Caco-2 (cell line): ENCODE measurements around the gene NPTXR. TPM values are rescaled to one million over a fixed set of nuclear protein-coding genes. Genes with fewer than 3 reads are reported as not detected.
A peak's percentile ranks its signal among the peaks of the same experiment; 100 is the strongest.

Source experiments
- Bru-seq: library from RNA; stranded (reverse); fragments of 400-500 nt; gene quantifications from one replicate; lab custom pipeline; 2021; lab: Mats Ljungman, UMichigan
- BruChase-seq, 2 experiments: library from RNA; stranded (reverse); fragments of 400-500 nt; gene quantifications; one replicate each; lab custom pipeline; 2021; lab: Mats Ljungman, UMichigan
- BruUV-seq: library from RNA; stranded (reverse); fragments of 400-500 nt; replicated peaks from 2 replicates; lab custom pipeline; 2021; lab: Mats Ljungman, UMichigan
- CTCF ChIA-PET: fragments of 300-600 bp; sonication (Branson Sonifier 250); formaldehyde crosslinking; loops from one replicate; lab custom pipeline; 2022; ENCODE audit warnings: antibody characterized with exemption; lab: Charles Lee
- POLR2A ChIA-PET: fragments of 300-600 bp; sonication (Branson Sonifier 250); formaldehyde crosslinking; loops from one replicate; lab custom pipeline; 2022; ENCODE audit warnings: antibody characterized with exemption; lab: Charles Lee
- DNase-seq, 2 experiments: peaks; one replicate each; pipeline versions ENCODE4 v3.0.0 to v3.0.0-alpha.2; 2020 to 2022
- H3K27me3 ChIP-seq: replicated peaks from 2 replicates; pipeline ENCODE4 v1.6.0; 2011; ENCODE audit warnings: low read length; ENCODE audit not compliant: control insufficient read depth, insufficient read depth
- H3K36me3 ChIP-seq: 2 replicates; pipeline ENCODE4 v1.5.1; 2011; ENCODE audit warnings: low read length; ENCODE audit not compliant: control insufficient read depth, insufficient read depth
- H3K4me1 ChIP-seq: fragments of 250-450 bp; sonication (Bioruptor Pico); 2 replicates; pipeline ENCODE4 v1.5.1; 2020; ENCODE audit warnings: mild to moderate bottlenecking
- H3K4me3 ChIP-seq: 2 replicates; pipeline ENCODE4 v1.5.1; 2011; ENCODE audit warnings: low read depth, mild to moderate bottlenecking, control low read depth, low read length
- H3K9me3 ChIP-seq: fragments of 250-450 bp; sonication (Bioruptor Pico); 2 replicates; pipeline ENCODE4 v1.5.1; 2020; ENCODE audit warnings: mild to moderate bottlenecking, moderate library complexity
- H3K27ac Mint-ChIP-seq: one replicate; pipeline ENCODE4 v1.8.0; 2022; ENCODE audit warnings: mixed read lengths; ENCODE audit not compliant: unreplicated experiment
- H3K27me3 Mint-ChIP-seq: one replicate; pipeline ENCODE4 v1.8.0; 2022; ENCODE audit warnings: mixed read lengths; ENCODE audit not compliant: insufficient read depth, unreplicated experiment
- H3K36me3 Mint-ChIP-seq: one replicate; pipeline ENCODE4 v1.8.0; 2022; ENCODE audit warnings: mild to moderate bottlenecking, mixed read lengths; ENCODE audit not compliant: insufficient read depth, unreplicated experiment
- H3K4me1 Mint-ChIP-seq: one replicate; pipeline ENCODE4 v1.8.0; 2022; ENCODE audit warnings: low read depth, mixed read lengths; ENCODE audit not compliant: unreplicated experiment
- H3K4me3 Mint-ChIP-seq: one replicate; pipeline ENCODE4 v1.8.0; 2022; ENCODE audit warnings: mild to moderate bottlenecking, moderate library complexity, mixed read lengths; ENCODE audit not compliant: unreplicated experiment
- H3K9me3 Mint-ChIP-seq: one replicate; pipeline ENCODE4 v1.8.0; 2022; ENCODE audit warnings: mixed read lengths; ENCODE audit not compliant: unreplicated experiment
- intact Hi-C: fragments of 100-400 bp; cut with micrococcal nuclease; formaldehyde crosslinking; loops from one replicate; pipeline ENCODE4 v1.10.0; 2022; ENCODE audit not compliant: unreplicated experiment
- long read RNA-seq: library from polyadenylated mRNA; stranded (forward); transcript quantifications from one replicate; pipeline ENCODE4 v2.0.0, GENCODE V29; 2022
- total RNA-seq: library from RNA; stranded (reverse); gene quantifications from 2 replicates; pipeline ENCODE4 v1.2.3, GENCODE V29; 2022
- TF ChIP-seq, protein P1 (sequence below), 2 experiments: fragments of 200-600 bp in 1 of 2; IDR thresholded peaks; 1 replicate in 1 of 2; 2 replicates in 1 of 2; pipeline versions ENCODE4 v1.5.1 to v1.8.0; 2011 to 2022; ENCODE audit warnings: antibody characterized with exemption in 1 of 2, control low read depth in 1 of 2, inconsistent platforms in 1 of 2, low read depth in 1 of 2, low read length in 1 of 2, mild to moderate bottlenecking in 1 of 2, moderate library complexity in 1 of 2; ENCODE audit not compliant: insufficient read depth in 1 of 2, severe bottlenecking in 1 of 2, unreplicated experiment in 1 of 2

The NPTXR gene
- 12.8 and 16.4 TPM in 2 replicates for total RNA-seq
- percentile 56 among the genes with signal in this experiment for Bru-seq, nascent RNA
- BruChase-seq, experiment 1, labeled RNA remaining after a 2-hour chase = percentile 56 among the genes with signal in this experiment
- percentile 65 among the genes with signal in this experiment for BruChase-seq, experiment 2, labeled RNA remaining after a 6-hour chase
- long read RNA-seq, full-length matches to known transcripts = 1 of 27 reads
- long read RNA-seq, partial matches to known transcripts = 13 of 27 reads
- long read RNA-seq, other reads (novel, unspliced or antisense) = 13 of 27 reads

DNA sequence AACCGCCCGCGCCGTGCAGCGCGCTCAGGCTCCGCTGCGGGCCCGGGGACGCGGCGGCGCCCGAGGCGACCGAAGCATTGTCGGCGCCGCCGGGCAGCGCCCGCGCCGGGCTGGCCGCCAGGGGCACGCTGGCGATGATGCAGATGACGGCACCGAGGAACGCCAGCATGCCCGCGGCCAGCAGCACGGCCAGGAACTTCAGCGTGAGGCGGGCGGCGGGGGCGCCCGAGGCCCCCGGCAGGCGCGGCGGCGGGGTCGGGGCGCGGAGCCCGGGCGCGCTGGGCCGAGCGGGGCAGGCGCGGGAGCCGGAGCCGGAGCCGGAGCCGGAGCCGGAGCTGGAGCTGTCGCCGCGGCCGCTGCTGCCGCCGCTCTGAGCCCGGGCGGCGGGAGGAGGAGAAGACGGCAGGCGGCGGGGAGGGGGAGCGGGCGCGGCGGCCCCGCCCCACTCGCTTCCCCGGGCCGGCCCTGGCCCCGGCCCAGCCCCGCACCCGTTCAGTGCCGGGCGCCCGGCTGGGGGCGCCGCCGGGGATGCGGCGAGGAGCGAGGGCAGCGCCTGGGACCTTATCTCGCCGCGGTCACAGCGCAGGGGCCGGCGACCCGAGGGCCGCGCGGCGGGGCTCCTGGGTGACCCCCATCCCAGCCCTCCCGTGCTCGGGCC, at the start of gene NPTXR:
NPTXR (minus strand) TSS at position 372 of the 658 bp plus-strand sequence.
- Mint-ChIP-seq H3K4me3 (peak within 1 kb of the TSS; percentile 84), H3K27ac (no peak within 1 kb of the TSS), H3K36me3 (no peaks in the 10 kb centered on the region), H3K4me1 (no peaks in the 10 kb centered on the region), H3K9me3 (no peaks in the 10 kb centered on the region), H3K27me3 (peaks cover 4% of the 10 kb centered on the region)
- CTCF ChIA-PET = interaction anchor here (1.0 to 2.1 kb wide), 4 partner anchors 18 to 308 kb away, joined by 3 to 29 read pairs (median 6); partner anchors contain the start of gene CBX7
- no TSS peak for BruUV-seq
- H3K9me3 ChIP-seq = no peaks in the 10 kb centered on the region
- DNase-seq = peak; percentile 62 to 85
- intact Hi-C loops = loop anchor here (1.0 to 5.0 kb wide), 2 partner anchors 49 to 76 kb away; partner anchors contain the start of gene DNAL4
- H3K27me3 ChIP-seq = no peaks in the 10 kb centered on the region
- TF ChIP-seq, protein P1, sequence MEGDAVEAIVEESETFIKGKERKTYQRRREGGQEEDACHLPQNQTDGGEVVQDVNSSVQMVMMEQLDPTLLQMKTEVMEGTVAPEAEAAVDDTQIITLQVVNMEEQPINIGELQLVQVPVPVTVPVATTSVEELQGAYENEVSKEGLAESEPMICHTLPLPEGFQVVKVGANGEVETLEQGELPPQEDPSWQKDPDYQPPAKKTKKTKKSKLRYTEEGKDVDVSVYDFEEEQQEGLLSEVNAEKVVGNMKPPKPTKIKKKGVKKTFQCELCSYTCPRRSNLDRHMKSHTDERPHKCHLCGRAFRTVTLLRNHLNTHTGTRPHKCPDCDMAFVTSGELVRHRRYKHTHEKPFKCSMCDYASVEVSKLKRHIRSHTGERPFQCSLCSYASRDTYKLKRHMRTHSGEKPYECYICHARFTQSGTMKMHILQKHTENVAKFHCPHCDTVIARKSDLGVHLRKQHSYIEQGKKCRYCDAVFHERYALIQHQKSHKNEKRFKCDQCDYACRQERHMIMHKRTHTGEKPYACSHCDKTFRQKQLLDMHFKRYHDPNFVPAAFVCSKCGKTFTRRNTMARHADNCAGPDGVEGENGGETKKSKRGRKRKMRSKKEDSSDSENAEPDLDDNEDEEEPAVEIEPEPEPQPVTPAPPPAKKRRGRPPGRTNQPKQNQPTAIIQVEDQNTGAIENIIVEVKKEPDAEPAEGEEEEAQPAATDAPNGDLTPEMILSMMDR (IDR thresholded peaks at IDR 0.05; ENCODE audit: insufficient read depth in 1 of 2, low read depth in 1 of 2, low read length in 1 of 2, severe bottlenecking in 1 of 2, unreplicated experiment in 1 of 2) = no peak
- POLR2A ChIA-PET = interaction anchor here (0.6 to 1.0 kb wide), 3 partner anchors 40 to 304 kb away, joined by 3 read pairs; no protein-coding TSS in a partner anchor
- H3K4me3 ChIP-seq = peak within 1 kb of the TSS; percentile 57
- peaks cover 1% of the 10 kb centered on the region; the same call in 1 of the 2 replicates for H3K36me3 ChIP-seq
- H3K4me1 ChIP-seq = peaks cover 13% of the 10 kb centered on the region

- ChIA-PET POLR2A (no interaction called here), CTCF (no interaction called here)
- no peaks in the 10 kb centered on the region for H3K27me3 ChIP-seq
- Mint-ChIP-seq H3K36me3 (no peaks in the 10 kb centered on the region), H3K4me1 (no peaks in the 10 kb centered on the region), H3K27me3 (peaks cover 4% of the 10 kb centered on the region), H3K27ac (no peak overlapping the region), H3K4me3 (no peak overlapping the region), H3K9me3 (peaks cover 8% of the 10 kb centered on the region)
- TF ChIP-seq, protein P1 (IDR thresholded peaks at IDR 0.05; ENCODE audit: insufficient read depth in 1 of 2, low read depth in 1 of 2, low read length in 1 of 2, severe bottlenecking in 1 of 2, unreplicated experiment in 1 of 2) = no peak
- H3K9me3 ChIP-seq = 0 out of 2 replicates have a peak, but pooled peaks cover 2% of the 10 kb centered on the region
- H3K4me1 ChIP-seq = no peaks in the 10 kb centered on the region
- H3K4me3 ChIP-seq = no peak overlapping the region
- intact Hi-C loops = no loop called here
- no peak for DNase-seq
- no peaks in the 10 kb centered on the region for H3K36me3 ChIP-seq
- no TSS peak for BruUV-seq
These were observed 47.4 kb upstream of the NPTXR start for GRCh38 chr22:38891256-38891655.

GRCh38 chr22:38890377-38890776, 46.5 kb upstream of the NPTXR start:
- no peaks in the 10 kb centered on the region for H3K4me1 Mint-ChIP-seq
- H3K9me3 ChIP-seq = 0 out of 2 replicates have a peak, but pooled peaks cover 2% of the 10 kb centered on the region
- peaks cover 4% of the 10 kb centered on the region for H3K27me3 Mint-ChIP-seq
- no peak overlapping the region for H3K27ac Mint-ChIP-seq
- no peak for DNase-seq
- H3K4me3 Mint-ChIP-seq = no peak overlapping the region
- BruUV-seq = no TSS peak
- no peaks in the 10 kb centered on the region for H3K36me3 Mint-ChIP-seq
- H3K4me3 ChIP-seq = no peak overlapping the region
- H3K9me3 Mint-ChIP-seq = peaks cover 4% of the 10 kb centered on the region
- H3K36me3 ChIP-seq = no peaks in the 10 kb centered on the region
- ChIA-PET CTCF (no interaction called here), POLR2A (no interaction called here)
- TF ChIP-seq, protein P1 (IDR thresholded peaks at IDR 0.05; ENCODE audit: insufficient read depth in 1 of 2, low read depth in 1 of 2, low read length in 1 of 2, severe bottlenecking in 1 of 2, unreplicated experiment in 1 of 2) = no peak
- no peaks in the 10 kb centered on the region for H3K27me3 ChIP-seq
- H3K4me1 ChIP-seq = no peaks in the 10 kb centered on the region
- intact Hi-C loops = no loop called here
